GM12878 (cell line): ENCODE data around the gene UCKL1. TPM values are rescaled to one million over a fixed set of nuclear protein-coding genes. Genes with fewer than 3 reads are reported as not detected.

ENCODE experiments used
- ATAC-seq: fragments of 200-7000 bp; cut with Tn5 transposase; 3 replicates; pipeline ENCODE4 v1.9.1; 2020; ENCODE audit warnings: mild to moderate bottlenecking, moderate library complexity
- BruUV-seq: library from RNA; stranded (reverse); fragments of 400-500 nt; replicated peaks from 2 replicates; lab custom pipeline; 2021; lab: Mats Ljungman, UMichigan
- CTCF ChIA-PET: fragments of 300-600 bp; sonication (Branson Sonifier 250); formaldehyde crosslinking; extraction: SDS; loops from one replicate; lab custom pipeline; 2021; ENCODE audit warnings: inconsistent platforms; lab: Yijun Ruan, JAX
- POLR2A ChIA-PET: fragments of 350-600 bp; formaldehyde crosslinking; extraction: SDS; loops from one replicate; lab custom pipeline; 2021; ENCODE audit warnings: inconsistent platforms; lab: Charles Lee
- RAD21 ChIA-PET: fragments of 300-600 bp; sonication (Branson Sonifier 250); formaldehyde crosslinking; loops from one replicate; lab custom pipeline; 2023; ENCODE audit warnings: antibody characterized with exemption; ENCODE audit not compliant: unreplicated experiment; lab: Charles Lee
- SMC1A ChIA-PET: fragments of 300-600 bp; sonication (Branson Sonifier 250); formaldehyde crosslinking; loops from one replicate; lab custom pipeline; 2023; ENCODE audit not compliant: unreplicated experiment, uncharacterized antibody; lab: Charles Lee
- DNase-seq: peaks from one replicate; pipeline ENCODE4 v3.0.0-alpha.2; 2011; ENCODE audit warnings: low read depth, low spot score
- FAIRE-seq: peaks from 3 replicates; lab custom pipeline; 2011; peaks lifted over from hg19 to GRCh38; lab: Jason Lieb, UNC
- H2AFZ ChIP-seq: 2 replicates; pipeline ENCODE4 v1.6.0; 2011; ENCODE audit warnings: low read depth, low read length, control low read depth; ENCODE audit not compliant: control insufficient read depth
- H3K27ac ChIP-seq: 2 replicates; pipeline ENCODE4 v1.5.1; 2011; ENCODE audit warnings: control low read depth; ENCODE audit not compliant: control insufficient read depth, insufficient read depth
- H3K27me3 ChIP-seq, 2 experiments: replicated peaks in 1 of 2; 2 replicates each; pipeline versions ENCODE4 v1.6.0 to v1.6.1; 2011; ENCODE audit warnings: low read length in 1 of 2; ENCODE audit not compliant: control insufficient read depth in 2 of 2, insufficient read depth in 2 of 2
- H3K36me3 ChIP-seq, 2 experiments: 2 replicates each; pipeline ENCODE4 v1.5.1; 2011; ENCODE audit warnings: low read length in 1 of 2; ENCODE audit not compliant: control insufficient read depth in 2 of 2, insufficient read depth in 2 of 2
- H3K4me1 ChIP-seq: 2 replicates; pipeline ENCODE4 v1.6.1; 2011; ENCODE audit warnings: mild to moderate bottlenecking, low read length, moderate library complexity, mixed read lengths; ENCODE audit not compliant: control insufficient read depth, insufficient read depth
- H3K4me2 ChIP-seq: 2 replicates; pipeline ENCODE4 v1.6.0; 2011; ENCODE audit warnings: control low read depth; ENCODE audit not compliant: control insufficient read depth, insufficient read depth
- H3K4me3 ChIP-seq: fragments of 200-600 bp; sonication (generic); 2 replicates; pipeline ENCODE4 v1.5.1; 2016
- H3K79me2 ChIP-seq: 2 replicates; pipeline ENCODE4 v1.6.0; 2011; ENCODE audit warnings: low read length; ENCODE audit not compliant: control insufficient read depth, insufficient read depth
- H3K9ac ChIP-seq: 2 replicates; pipeline ENCODE4 v1.8.0; 2011; ENCODE audit warnings: low read length, control low read depth, mixed read lengths; ENCODE audit not compliant: control insufficient read depth, insufficient read depth
- H3K9me3 ChIP-seq: replicated peaks from 3 replicates; pipeline ENCODE4 v1.5.1; 2011; ENCODE audit warnings: mild to moderate bottlenecking, low read length; ENCODE audit not compliant: control insufficient read depth, insufficient read depth
- H4K20me1 ChIP-seq: 2 replicates; pipeline ENCODE4 v1.6.0; 2011; ENCODE audit not compliant: control insufficient read depth, insufficient read depth
- BMI1 ChIP-seq: fragments of 450-650 bp; IDR thresholded peaks from 2 replicates; pipeline ENCODE4 v1.6.1; 2016; ENCODE audit warnings: mild to moderate bottlenecking, moderate library complexity, borderline replicate concordance
- CBFB ChIP-seq: IDR thresholded peaks from 2 replicates; pipeline ENCODE4 v1.6.1; 2016; ENCODE audit warnings: antibody characterized with exemption, low read depth
- CBX5 ChIP-seq: sonication (generic); IDR thresholded peaks from 2 replicates; pipeline ENCODE4 v1.6.1; 2016; ENCODE audit warnings: low read depth, moderate library complexity, mild to moderate bottlenecking, inconsistent platforms
- CEBPB ChIP-seq, 2 experiments: fragments of 150-350 bp in 1 of 2; IDR thresholded peaks; 2 replicates each; pipeline ENCODE4 v1.6.1; 2012 to 2014; ENCODE audit warnings: low read depth in 2 of 2, low read length in 2 of 2, borderline replicate concordance in 1 of 2, inconsistent platforms in 1 of 2
- CREM ChIP-seq: IDR thresholded peaks from 2 replicates; pipeline ENCODE4 v1.6.1; 2014; ENCODE audit warnings: antibody characterized with exemption, low read depth
- CTCF ChIP-seq, 3 experiments: IDR thresholded peaks in 2 of 3; conservative IDR thresholded peaks in 1 of 3; 2 replicates each; pipeline ENCODE4 v1.5.1; 2011; ENCODE audit warnings: low read depth in 3 of 3, low read length in 3 of 3, mild to moderate bottlenecking in 3 of 3, control low read depth in 2 of 3, moderate library complexity in 2 of 3, inconsistent platforms in 1 of 3, mixed read lengths in 1 of 3; ENCODE audit not compliant: control insufficient read depth in 2 of 3, insufficient read depth in 1 of 3; ENCODE audit errors: extremely low read depth in 1 of 3
- LARP7 ChIP-seq: fragments of 450-650 bp; IDR thresholded peaks from 2 replicates; pipeline ENCODE4 v1.6.1; 2017; ENCODE audit warnings: mild to moderate bottlenecking
- NRF1 ChIP-seq: conservative IDR thresholded peaks from 2 replicates; pipeline ENCODE4 v1.6.1; 2011; ENCODE audit warnings: mild to moderate bottlenecking, low read depth, low read length, improper control_type of control experiment
- PAX8 ChIP-seq: fragments of 450-650 bp; IDR thresholded peaks from 2 replicates; pipeline ENCODE4 v1.6.1; 2017; ENCODE audit warnings: mild to moderate bottlenecking, moderate library complexity
- PBX3 ChIP-seq: IDR thresholded peaks from 2 replicates; pipeline ENCODE4 v1.6.1; 2011; ENCODE audit warnings: mild to moderate bottlenecking, low read depth, low read length, moderate library complexity; ENCODE audit not compliant: insufficient replicate concordance
- PRDM15 ChIP-seq: fragments of 450-650 bp; formaldehyde crosslinking; IDR thresholded peaks from 2 replicates; pipeline ENCODE4 v1.4.0; 2020; ENCODE audit warnings: mild to moderate bottlenecking, moderate library complexity
- RB1 ChIP-seq: fragments of 450-650 bp; formaldehyde crosslinking; IDR thresholded peaks from 2 replicates; pipeline ENCODE4 v1.6.1; 2017; ENCODE audit warnings: mild to moderate bottlenecking, borderline replicate concordance
- RBBP5 ChIP-seq: fragments of 200-600 bp; sonication (generic); conservative IDR thresholded peaks from 2 replicates; pipeline ENCODE4 v1.6.1; 2016
- RFX5 ChIP-seq: IDR thresholded peaks from 2 replicates; pipeline ENCODE4 v1.6.1; 2011; ENCODE audit warnings: low read depth, low read length, improper control_type of control experiment
- RUNX3 ChIP-seq: IDR thresholded peaks from 2 replicates; pipeline ENCODE4 v1.6.1; 2012; ENCODE audit warnings: low read length, inconsistent platforms
- TCF7 ChIP-seq: IDR thresholded peaks from 2 replicates; pipeline ENCODE4 v1.6.1; 2014; ENCODE audit warnings: antibody characterized with exemption, borderline replicate concordance
- ZNF207 ChIP-seq: fragments of 450-650 bp; IDR thresholded peaks from 2 replicates; pipeline ENCODE4 v1.6.1; 2014; ENCODE audit warnings: antibody characterized with exemption, mild to moderate bottlenecking, borderline replicate concordance
- WGBS: methylation state at CpG from one replicate; pipeline ENCODE4 v1.1.6; 2016; ENCODE audit warnings: low lambda C conversion rate; ENCODE audit not compliant: insufficient replicate concordance, insufficient coverage; ENCODE audit errors: missing lambda C conversion rate; 5-methylcytosine and 5-hydroxymethylcytosine counted together
- in situ Hi-C: fragments of 300-500 bp; cut with MboI; formaldehyde crosslinking; loops from 9 replicates; pipeline ENCODE4 v1.14.3; 2018; ENCODE audit warnings: mixed read lengths
- intact Hi-C: fragments of 100-400 bp; cut with micrococcal nuclease; formaldehyde crosslinking; loops from one replicate; pipeline ENCODE4 v1.14.2; 2022; ENCODE audit not compliant: unreplicated experiment
- polyA plus RNA-seq, 11 experiments: library from polyadenylated mRNA; depleted of rRNA in 4 of 11; unstranded in 6 of 11; stranded (reverse) in 5 of 11; fragments of >200 nt; fragmentation: Nextera tagmentation in 4 of 11; fragmentation: Illumina TruSeq in 1 of 11; extraction: Ambion mirVana in 4 of 11; extraction: Trizol in 1 of 11; gene quantifications; 1 replicate in 1 of 11; 2 replicates in 10 of 11; pipeline versions ENCODE4 v1.2.1 to v1.2.3, GENCODE V29; 2011 to 2016; ENCODE audit warnings: inconsistent platforms in 2 of 11, missing spikeins in 2 of 11, low read depth in 1 of 11
- total RNA-seq, 4 experiments: library from RNA; depleted of rRNA in 3 of 4; stranded (reverse); fragments of >200 nt in 3 of 4; fragmentation: Illumina TruSeq in 1 of 4; extraction: Trizol in 1 of 4; gene quantifications; 2 replicates each; pipeline versions ENCODE4 v1.2.1 to v1.2.3, GENCODE V29; 2013 to 2021

Gene UCKL1
- total and polyA plus RNA-seq, 10 of the 15 experiments (the other 5 are each of a cell fraction or from before 2014, with no cell fraction given): 2.4 to 36.3 (median 24.8) TPM

- H3K27ac ChIP-seq: no peak overlapping the region
- H3K4me1 ChIP-seq: peaks cover 7% of the 10 kb centered on the region
- no peak for ATAC-seq
- no peak for FAIRE-seq
- intact Hi-C loops: loop anchor here (5.0 kb wide), 1 partner anchor 98 kb away; no protein-coding TSS in a partner anchor
- CTCF ChIA-PET: interaction anchor here (1.2 kb wide), 1 partner anchor 14 kb away, joined by 3 read pairs; no protein-coding TSS in a partner anchor
- DNase-seq: no peak
- no TSS peak for BruUV-seq
- no peak overlapping the region for H3K9ac ChIP-seq
- in situ Hi-C loops: no loop called here
- RAD21 ChIA-PET: no interaction called here
- TF ChIP-seq NRF1 (no peak), LARP7 (no peak), RFX5 (no peak), CBFB (no peak), RB1 (no peak), PRDM15 (no peak), PAX8 (no peak), BMI1 (no peak), PBX3 (no peak), CBX5 (no peak), TCF7 (no peak), CREM (no peak), ZNF207 (no peak), RUNX3 (no peak), CTCF (IDR thresholded peaks at IDR 0.05 in 2 of 3, conservative IDR thresholded peaks at IDR 0.05 in 1 of 3; ENCODE audit: control insufficient read depth in 2 of 3, extremely low read depth in 1 of 3, insufficient read depth in 1 of 3, low read depth in 3 of 3, low read length in 3 of 3) (no peak), CEBPB (IDR thresholded peaks at IDR 0.05; ENCODE audit: borderline replicate concordance in 1 of 2, low read depth in 2 of 2, low read length in 2 of 2) (no peak), RBBP5 (no peak)
- H3K79me2 ChIP-seq: peaks cover 14% of the 10 kb centered on the region
- SMC1A ChIA-PET: no interaction called here
- H4K20me1 ChIP-seq: no peaks in the 10 kb centered on the region
- H3K27me3 ChIP-seq: no peaks in the 10 kb centered on the region
- H2AFZ ChIP-seq: no peak overlapping the region
- no peaks in the 10 kb centered on the region for H3K9me3 ChIP-seq
- no peak overlapping the region for H3K4me3 ChIP-seq
- H3K36me3 ChIP-seq: peaks cover 0 to 9% of the 10 kb centered on the region in 2 experiments; a peak in 3 of 4 replicates
- H3K4me2 ChIP-seq: no peak overlapping the region
- 97% methylated on average over 17 of the region's 17 CpGs for WGBS
- POLR2A ChIA-PET: no interaction called here
Measured at GRCh38 chr20:63959699-63960075, 3.5 kb upstream of the UCKL1 start.
